Raji (cell line): Measurements from ENCODE around the gene MRPS33.

Experiments used
- POLR2A ChIP-seq: IDR thresholded peaks from 2 replicates; pipeline ENCODE4 v1.6.1; 2011; ENCODE audit warnings: low read depth, low read length, control low read depth; ENCODE audit not compliant: insufficient read depth

The MRPS33 gene

DNA sequence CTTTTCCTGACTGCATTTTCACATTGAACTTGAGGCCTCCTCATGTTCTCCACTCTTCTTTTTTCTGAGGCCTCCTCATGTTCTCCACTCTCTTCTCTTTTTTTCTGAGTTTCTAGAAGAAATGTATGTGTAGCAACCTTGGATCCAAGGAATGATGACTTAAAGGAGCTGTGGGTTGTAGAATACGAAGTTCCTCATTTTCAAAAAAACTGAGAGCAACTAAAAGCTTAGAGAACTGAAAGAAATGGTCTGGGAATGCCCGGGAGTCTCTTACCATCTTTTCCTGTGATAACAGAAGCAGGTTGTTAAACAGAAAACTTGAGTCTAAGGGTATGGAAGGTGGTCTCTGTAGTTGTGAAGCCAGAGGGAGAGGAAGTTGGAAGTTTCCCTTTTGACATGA is 32.8 kb downstream of the MRPS33 start:
- TF ChIP-seq POLR2A: no peak

DNA sequence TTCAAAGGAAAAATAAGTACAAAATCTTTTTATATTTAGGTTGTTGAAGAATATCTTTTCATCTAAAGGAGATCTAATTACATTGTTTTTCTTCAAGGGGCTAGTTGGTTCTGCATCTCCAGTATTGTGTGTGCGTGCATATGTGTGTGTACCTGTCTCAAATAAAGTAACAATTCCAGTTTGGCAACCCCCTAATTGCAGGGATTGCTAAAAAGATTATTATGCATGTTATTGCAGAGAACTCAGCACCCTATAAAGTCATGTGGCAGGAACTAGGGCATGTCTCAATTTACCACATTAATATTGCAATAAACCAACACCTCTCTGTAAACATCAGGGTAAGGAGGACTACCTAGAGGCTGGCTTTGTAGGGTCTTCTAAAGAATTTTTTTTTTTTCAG is 37.0 kb downstream of the MRPS33 start:
- no peak for TF ChIP-seq POLR2A

DNA sequence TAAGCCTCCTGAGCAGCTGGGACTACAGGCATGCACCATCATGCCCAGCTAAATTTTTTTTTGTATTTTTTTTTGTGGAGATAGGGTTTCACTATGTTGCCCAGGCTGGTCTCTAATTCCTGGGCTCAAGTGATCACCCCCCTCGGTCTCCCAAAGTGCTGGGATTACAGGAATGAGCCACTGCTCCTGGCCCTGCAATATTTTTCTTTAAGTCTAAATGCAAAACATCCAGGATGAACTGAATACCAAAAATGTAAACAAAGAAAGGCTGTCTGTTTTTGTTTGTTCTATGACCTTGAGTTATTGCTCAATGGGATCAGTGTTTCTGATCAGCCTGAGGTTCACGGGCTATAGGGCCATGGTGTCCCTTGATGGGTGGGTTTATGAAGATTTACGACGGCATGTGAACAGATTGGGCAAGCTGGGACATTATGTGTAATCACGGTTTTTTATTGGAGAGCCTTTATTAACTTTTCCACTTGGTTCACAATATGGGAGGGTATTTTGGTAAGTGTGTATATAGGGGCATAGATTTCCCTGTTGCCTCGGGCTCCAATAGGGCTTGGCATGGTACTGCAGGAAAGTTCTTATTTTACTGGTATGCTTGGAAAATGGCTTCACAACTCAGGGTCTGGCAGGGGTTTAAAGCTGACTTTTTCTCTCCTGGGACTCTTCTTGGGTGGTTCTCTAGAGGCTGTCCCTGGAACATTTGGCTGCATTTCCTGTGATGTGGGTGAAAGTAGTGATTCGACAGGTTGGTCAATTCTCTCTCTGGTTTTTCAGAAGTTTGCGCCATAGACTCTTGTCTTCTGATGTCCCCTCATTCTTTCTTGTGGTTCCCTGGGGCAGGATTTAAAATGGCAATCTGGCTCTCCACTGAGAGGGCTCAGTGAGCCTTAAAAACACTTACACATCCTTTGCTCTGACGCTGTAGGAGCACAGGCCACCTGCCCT is 41.6 kb downstream of the MRPS33 start:
- TF ChIP-seq POLR2A: no peak

DNA sequence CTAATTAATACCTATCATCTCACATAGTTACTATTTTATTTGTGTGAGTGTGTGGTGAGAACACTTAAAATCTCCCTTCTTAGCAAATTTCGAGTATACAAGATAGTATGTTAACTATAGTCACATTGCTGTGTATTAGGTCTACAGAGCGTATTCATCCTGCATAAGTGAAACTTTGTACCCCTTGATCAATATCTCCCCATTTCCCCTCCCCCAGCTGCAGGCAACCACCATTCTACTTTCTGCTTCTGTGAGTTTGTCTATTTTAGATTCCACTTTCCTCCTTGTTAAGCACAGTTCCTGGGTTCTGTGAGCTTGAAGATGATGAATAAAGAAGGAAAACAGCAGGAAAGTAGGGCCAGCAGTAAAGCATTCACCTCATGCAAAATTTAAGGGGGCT is 42.4 kb downstream of the MRPS33 start:
- no peak for TF ChIP-seq POLR2A

DNA sequence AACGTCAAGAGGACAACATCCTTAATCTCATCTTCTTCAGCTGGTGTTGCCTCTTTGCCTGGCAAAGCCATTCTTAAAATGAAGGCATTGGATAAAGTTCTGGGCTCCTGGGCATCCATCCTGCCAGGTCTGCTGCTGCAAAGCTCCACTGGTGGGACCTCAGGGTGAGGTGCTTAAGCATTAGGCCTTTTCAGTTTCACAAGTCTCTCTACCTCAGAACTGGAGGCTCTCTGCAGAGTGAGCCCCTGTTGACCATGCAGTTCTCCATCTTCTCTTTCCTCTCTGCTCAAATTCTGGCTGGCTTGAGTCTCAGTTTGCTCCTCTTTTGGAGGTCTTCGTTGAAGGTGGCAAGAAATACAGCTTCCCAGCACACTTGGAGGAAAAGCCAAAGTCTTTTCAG is 47.3 kb downstream of the MRPS33 start:
- no peak for TF ChIP-seq POLR2A

DNA sequence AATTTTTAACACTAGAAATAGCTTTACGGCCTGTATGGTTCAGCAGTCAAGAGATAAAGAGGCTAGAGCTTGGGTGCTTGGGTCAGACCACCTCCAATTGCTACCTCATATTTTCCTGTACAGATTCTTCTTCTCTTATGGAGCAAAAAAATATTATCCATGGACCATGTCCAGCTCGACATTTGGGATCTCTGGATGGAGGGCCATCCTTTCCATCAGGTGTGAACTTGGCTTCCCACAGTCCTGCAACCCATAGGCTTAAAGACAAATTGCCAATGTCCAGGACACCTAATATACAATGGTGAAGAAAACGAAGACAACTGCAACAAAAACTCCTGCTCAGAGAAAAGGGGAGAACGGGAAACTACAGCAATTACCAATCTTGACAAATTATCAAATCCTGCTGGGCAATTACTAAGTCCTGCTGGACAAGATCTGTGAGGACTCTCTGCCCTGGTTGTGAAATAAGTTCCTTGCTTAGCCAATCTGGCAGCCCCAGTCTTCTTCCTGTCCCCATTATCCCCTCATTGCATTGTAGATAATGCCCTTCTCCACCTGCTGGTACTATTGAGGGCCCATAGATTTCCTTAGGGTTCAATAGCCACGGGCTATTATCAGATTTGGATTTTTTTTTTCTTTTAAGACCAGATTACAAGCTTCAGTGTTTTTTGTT is 48.1 kb downstream of the MRPS33 start:
- TF ChIP-seq POLR2A: no peak

DNA sequence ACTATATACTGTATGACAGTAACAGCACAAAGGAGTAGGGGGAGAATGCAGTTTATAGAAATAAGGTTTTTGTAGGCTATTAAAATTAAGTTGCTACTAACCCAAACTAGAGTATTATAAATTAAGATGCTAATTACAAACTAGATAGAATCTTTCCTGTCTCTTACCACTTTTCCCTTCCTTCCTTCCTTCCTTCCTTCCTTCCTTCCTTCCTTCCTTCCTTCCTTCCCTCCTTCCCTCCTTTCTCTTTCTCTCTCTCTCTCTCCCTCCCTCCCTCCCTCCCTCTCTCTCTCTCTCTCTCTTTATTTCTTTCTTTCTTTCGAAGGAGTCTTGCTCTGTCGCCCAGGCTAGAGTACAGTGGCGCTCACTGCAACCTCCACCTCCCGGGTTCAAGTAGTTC is 53.6 kb downstream of the MRPS33 start:
- TF ChIP-seq POLR2A: no peak
